GM13977 (cell line): Measurements from ENCODE around the gene TFCP2.

Source experiments
- DNase-seq: peaks from one replicate; pipeline ENCODE4 v3.0.0; 2012; ENCODE audit warnings: low spot score
- in situ Hi-C: fragments of 300-500 bp; cut with MboI; formaldehyde crosslinking; loops from one replicate; pipeline ENCODE4 v1.12.0; 2022; ENCODE audit warnings: low sequenced_read_pairs, low pct_unique_long_range_greater_than_20kb, mixed read lengths, inconsistent platforms; ENCODE audit not compliant: unreplicated experiment
- TF ChIP-seq, protein P1 (sequence below): IDR thresholded peaks from 2 replicates; pipeline ENCODE4 v1.5.1; 2012; ENCODE audit warnings: mild to moderate bottlenecking, control low read depth; ENCODE audit not compliant: insufficient read depth; ENCODE audit errors: extremely low read depth, missing control alignments

TFCP2 gene

DNA sequence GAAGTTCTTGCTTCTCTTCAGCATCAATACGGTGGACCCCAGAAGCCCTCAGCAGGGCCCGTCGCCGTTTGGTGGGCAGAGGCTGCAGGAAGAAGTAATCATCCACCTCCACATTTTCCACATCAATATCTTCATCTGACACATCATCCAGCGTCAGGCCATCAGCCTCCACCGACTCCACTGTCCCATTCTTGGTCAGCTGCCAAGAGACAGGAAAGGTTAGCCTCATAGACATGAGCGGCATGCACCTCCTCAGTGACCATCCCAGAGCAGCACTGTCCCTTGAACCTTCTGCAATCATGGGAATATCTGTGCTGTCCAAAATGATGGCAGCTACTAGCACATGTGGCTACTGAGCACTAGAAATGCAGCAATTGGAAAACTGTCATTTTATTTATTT, 105.2 kb downstream of the TFCP2 start:
- in situ Hi-C loops = loop anchor here (25.0 kb wide), 1 partner anchor 270 kb away; the partner anchor contains the start of gene CELA1
- TF ChIP-seq, protein P1, sequence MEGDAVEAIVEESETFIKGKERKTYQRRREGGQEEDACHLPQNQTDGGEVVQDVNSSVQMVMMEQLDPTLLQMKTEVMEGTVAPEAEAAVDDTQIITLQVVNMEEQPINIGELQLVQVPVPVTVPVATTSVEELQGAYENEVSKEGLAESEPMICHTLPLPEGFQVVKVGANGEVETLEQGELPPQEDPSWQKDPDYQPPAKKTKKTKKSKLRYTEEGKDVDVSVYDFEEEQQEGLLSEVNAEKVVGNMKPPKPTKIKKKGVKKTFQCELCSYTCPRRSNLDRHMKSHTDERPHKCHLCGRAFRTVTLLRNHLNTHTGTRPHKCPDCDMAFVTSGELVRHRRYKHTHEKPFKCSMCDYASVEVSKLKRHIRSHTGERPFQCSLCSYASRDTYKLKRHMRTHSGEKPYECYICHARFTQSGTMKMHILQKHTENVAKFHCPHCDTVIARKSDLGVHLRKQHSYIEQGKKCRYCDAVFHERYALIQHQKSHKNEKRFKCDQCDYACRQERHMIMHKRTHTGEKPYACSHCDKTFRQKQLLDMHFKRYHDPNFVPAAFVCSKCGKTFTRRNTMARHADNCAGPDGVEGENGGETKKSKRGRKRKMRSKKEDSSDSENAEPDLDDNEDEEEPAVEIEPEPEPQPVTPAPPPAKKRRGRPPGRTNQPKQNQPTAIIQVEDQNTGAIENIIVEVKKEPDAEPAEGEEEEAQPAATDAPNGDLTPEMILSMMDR = no peak
- no peak for DNase-seq

DNA sequence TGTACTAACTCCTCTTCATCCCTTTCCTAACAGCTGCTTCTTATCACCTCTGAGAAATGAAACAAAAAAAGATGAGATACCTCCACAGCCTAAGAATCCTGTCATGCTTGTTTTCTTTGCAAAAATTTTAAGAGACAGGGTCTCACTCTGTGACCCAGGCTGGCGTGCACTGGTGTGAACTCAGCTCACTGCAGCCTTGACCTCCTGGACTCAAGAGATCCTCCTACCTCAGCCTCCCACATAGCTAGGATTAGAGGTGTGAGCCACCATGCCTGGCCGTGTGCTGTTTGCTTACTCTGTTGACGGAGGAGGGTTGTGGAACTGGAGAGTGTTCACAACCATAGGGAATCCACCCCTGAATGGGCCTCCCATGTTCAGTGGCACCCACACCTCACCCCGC, 105.7 kb downstream of the TFCP2 start:
- TF ChIP-seq, protein P1 = no peak
- no peak for DNase-seq
- in situ Hi-C loops = loop anchor here (25.0 kb wide), 1 partner anchor 270 kb away; the partner anchor contains the start of gene CELA1

DNA sequence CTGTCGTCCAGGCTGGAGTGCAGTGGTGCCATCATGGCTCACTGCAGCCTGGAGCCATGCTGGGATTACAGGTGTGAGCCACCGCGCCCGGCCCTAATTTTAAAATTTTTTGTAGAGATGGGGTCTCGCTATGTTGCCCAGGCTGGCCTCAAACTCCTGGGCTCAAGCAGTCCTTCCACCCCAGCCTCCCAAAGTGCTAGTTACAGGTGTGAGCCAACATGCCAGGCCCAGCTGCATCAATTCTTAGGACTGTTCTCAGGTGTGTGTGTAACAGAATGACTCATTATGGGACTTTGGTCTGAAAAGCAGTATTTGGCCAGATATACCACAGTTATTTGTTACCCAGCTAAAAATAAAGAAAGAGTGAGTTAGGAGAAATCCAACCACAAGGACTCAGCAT, 107.4 kb downstream of the TFCP2 start:
- in situ Hi-C loops = loop anchor here (25.0 kb wide), 1 partner anchor 272 kb away; the partner anchor contains the start of gene CELA1
- TF ChIP-seq, protein P1 = no peak
- DNase-seq = no peak

DNA sequence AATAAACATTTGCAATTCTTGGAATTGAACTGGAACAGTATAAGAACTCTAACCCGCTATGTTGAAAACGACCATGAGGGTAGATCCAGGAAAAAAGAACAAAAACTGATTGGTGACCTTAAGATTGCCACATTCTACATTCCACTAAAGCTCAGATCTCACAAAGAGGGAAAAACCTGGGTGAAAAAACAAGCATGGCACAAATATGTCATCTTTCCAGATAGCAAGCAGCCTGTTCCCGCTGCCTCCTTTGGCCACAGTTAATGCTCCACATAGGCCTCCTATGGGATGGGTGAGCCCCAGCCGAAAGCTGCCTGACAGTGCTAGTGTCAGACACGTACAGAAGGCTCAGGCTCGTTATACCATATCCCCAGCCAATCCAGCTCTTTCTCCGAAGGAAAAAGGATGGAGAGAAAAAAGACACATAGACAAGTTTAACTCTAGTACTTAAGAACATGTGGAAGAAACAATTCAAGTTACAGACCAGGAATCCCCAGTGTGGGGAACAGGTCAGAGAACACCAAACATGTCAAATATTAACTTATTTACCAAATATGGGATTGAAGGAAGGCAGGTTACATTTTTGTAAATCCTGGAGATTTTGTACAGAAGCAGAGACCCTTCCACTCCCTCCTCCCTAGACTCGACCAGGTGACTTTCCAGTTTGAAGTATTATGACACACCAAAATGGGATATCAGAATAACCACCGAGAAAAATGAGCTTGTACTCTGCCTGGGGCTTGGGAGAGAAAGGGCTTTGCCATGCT, 110.1 kb downstream of the TFCP2 start:
- in situ Hi-C loops = loop anchor here (25.0 kb wide), 1 partner anchor 274 kb away; the partner anchor contains the start of gene CELA1
- DNase-seq = no peak
- TF ChIP-seq, protein P1 = no peak

DNA sequence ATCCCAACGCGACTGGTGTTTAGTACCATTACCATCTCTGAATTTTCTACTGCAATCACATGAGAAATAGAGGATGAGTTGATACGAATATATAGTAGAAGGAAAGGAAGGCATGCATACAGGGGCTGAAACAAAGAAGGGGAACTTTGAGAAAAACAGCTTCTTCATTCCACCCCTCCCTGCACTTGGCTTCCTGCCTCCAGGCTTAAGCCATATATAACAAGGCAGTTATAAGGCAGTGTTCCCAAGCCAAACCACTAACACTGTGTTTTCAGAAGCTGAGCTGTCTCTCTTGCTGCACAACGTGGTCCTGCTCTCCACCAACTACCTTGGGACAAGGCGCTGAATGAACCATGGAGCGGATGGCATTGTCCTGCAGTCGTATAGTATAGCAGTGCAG, 113.8 kb downstream of the TFCP2 start:
- DNase-seq = no peak
- in situ Hi-C loops = loop anchor here (25.0 kb wide), 1 partner anchor 278 kb away; the partner anchor contains the start of gene CELA1
- TF ChIP-seq, protein P1 = no peak

DNA sequence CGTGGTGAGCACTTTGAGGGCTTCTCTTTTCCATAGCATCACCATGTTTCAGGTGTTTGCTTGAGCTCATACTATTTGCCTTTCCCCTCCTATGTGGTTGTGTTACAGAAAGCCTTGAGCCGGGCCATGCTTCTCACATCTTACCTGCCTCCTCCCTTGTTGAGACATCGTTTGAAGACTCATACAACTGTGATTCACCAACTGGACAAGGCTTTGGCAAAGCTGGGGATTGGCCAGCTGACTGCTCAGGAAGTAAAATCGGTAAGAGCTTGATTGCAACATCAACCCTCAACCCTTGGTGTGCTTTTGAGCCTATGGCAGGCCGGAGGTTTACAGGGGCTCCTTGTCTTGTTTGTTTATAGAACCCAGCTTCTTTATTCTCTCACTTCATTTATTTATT, 116.7 kb downstream of the TFCP2 start:
- no peak for DNase-seq
- in situ Hi-C loops = loop anchor here (25.0 kb wide), 1 partner anchor 281 kb away; the partner anchor contains the start of gene CELA1
- TF ChIP-seq, protein P1 = no peak
